ENCODE measurements around the gene RCVRN. TPM values are rescaled to one million over a fixed set of nuclear protein-coding genes. Genes with fewer than 3 reads are reported as not detected.

Gene RCVRN
- total RNA-seq, 1 donor, result 0.27 TPM

- DNase-seq (ENCODE audit: low read depth in 2 of 3, low spot score in 2 of 3), result no peak
Measured at GRCh38 chr17:9899280-9900043, 5.6 kb downstream of the RCVRN start.

- no peak for DNase-seq (ENCODE audit: low read depth in 2 of 3, low spot score in 2 of 3)
Measured at GRCh38 chr17:9898812-9899211, 6.3 kb downstream of the RCVRN start.

- DNase-seq (ENCODE audit: low read depth in 2 of 3, low spot score in 2 of 3), result no peak
Measured at GRCh38 chr17:9897372-9897968, 7.6 kb downstream of the RCVRN start.

- DNase-seq (ENCODE audit: low read depth in 2 of 3, low spot score in 2 of 3), result no peak
Measured at GRCh38 chr17:9895923-9896322, 9.1 kb downstream of the RCVRN start.

GRCh38 chr17:9894231-9894630, 10.8 kb downstream of the RCVRN start:
- no peak for DNase-seq (ENCODE audit: low read depth in 2 of 3, low spot score in 2 of 3)

GRCh38 chr17:9893411-9894012, 11.6 kb downstream of the RCVRN start:
- DNase-seq (ENCODE audit: low read depth in 2 of 3, low spot score in 2 of 3), result no peak

- DNase-seq (ENCODE audit: low read depth in 2 of 3, low spot score in 2 of 3), result peak in 1 of 3 donors; percentile 16
Measured at GRCh38 chr17:9890124-9890523, 14.9 kb downstream of the RCVRN start.

- DNase-seq (ENCODE audit: low read depth in 2 of 3, low spot score in 2 of 3), result no peak
Measured at GRCh38 chr17:9887508-9887907, 17.6 kb downstream of the RCVRN start.

GRCh38 chr17:9886141-9886930, 18.7 kb downstream of the RCVRN start:
- DNase-seq (ENCODE audit: low read depth in 2 of 3, low spot score in 2 of 3), result no peak

GRCh38 chr17:9883451-9883850, 21.6 kb downstream of the RCVRN start:
- no peak for DNase-seq (ENCODE audit: low read depth in 2 of 3, low spot score in 2 of 3)

GRCh38 chr17:9880582-9880999, 24.5 kb downstream of the RCVRN start:
- no peak for DNase-seq (ENCODE audit: low read depth in 2 of 3, low spot score in 2 of 3)

GRCh38 chr17:9878786-9879525, 26.1 kb downstream of the RCVRN start:
- no peak for DNase-seq (ENCODE audit: low read depth in 2 of 3, low spot score in 2 of 3)

- DNase-seq (ENCODE audit: low read depth in 2 of 3, low spot score in 2 of 3), result no peak
Measured at GRCh38 chr17:9878356-9878755, 26.7 kb downstream of the RCVRN start.

GRCh38 chr17:9875441-9875840, 29.6 kb downstream of the RCVRN start:
- DNase-seq (ENCODE audit: low read depth in 2 of 3, low spot score in 2 of 3), result no peak

- no peak for DNase-seq (ENCODE audit: low read depth in 2 of 3, low spot score in 2 of 3)
Measured at GRCh38 chr17:9874722-9875121, 30.3 kb downstream of the RCVRN start.

- no peak for DNase-seq (ENCODE audit: low read depth in 2 of 3, low spot score in 2 of 3)
Measured at GRCh38 chr17:9872852-9873251, 32.2 kb downstream of the RCVRN start.

GRCh38 chr17:9868552-9868951, 36.5 kb downstream of the RCVRN start:
- no peak for DNase-seq (ENCODE audit: low read depth in 2 of 3, low spot score in 2 of 3)

GRCh38 chr17:9865586-9865985, 39.5 kb downstream of the RCVRN start:
- DNase-seq (ENCODE audit: low read depth in 2 of 3, low spot score in 2 of 3), result no peak

GRCh38 chr17:9862949-9863348, 42.1 kb downstream of the RCVRN start:
- no peak for DNase-seq (ENCODE audit: low read depth in 2 of 3, low spot score in 2 of 3)

GRCh38 chr17:9862220-9862619, 42.9 kb downstream of the RCVRN start:
- DNase-seq (ENCODE audit: low read depth in 2 of 3, low spot score in 2 of 3), result no peak

- DNase-seq (ENCODE audit: low read depth in 2 of 3, low spot score in 2 of 3), result no peak
Measured at GRCh38 chr17:9860851-9861250, 44.2 kb downstream of the RCVRN start.
